ENCODE results near the gene CALHM6.
A peak's percentile ranks its signal among the peaks of the same experiment; 100 is the strongest.

CALHM6 gene

DNA sequence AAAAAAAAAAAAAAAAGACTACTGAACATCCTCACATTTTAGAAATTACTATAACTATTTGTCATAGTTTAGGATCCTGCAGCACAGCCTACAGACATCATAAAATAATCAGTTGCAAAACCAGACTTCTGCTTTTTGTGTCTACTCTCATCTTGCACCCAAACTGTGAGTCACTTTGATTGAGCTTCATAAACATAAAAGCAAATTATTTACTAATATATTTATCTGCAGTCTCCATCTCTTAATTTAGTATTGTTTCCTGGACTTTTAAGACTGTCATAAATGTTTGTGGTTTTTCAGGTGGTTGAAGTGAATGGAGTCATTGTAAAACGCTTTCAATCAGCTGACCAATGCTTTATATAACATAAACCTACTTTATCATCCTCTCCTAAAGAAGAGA is 14.8 kb upstream of the CALHM6 start:
- no peak for DNase-seq

DNA sequence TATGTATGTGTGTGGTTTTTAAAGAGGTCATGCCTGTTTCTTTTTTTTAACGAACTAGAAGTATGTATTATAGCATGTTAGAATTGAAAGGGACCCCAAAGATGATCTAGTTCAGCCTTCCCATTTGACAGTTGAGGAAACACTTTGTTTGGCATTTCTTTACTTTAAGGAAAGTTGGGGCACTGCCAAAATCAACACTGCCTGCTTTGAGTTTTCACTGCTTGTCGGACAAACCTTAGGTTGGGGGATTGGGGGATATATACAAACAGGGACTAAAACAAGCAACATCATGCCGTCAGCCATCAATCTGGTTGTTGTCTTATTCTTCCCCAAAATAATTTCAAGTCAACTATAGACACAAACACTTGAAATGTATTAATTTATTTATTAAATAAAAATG is 14.1 kb upstream of the CALHM6 start:
- no peak for DNase-seq

GRCh38 chr6:116447496-116448011 is 13.6 kb upstream of the CALHM6 start:
- no peak for DNase-seq

- DNase-seq = no peak
Measured at GRCh38 chr6:116449565-116449964, 11.6 kb upstream of the CALHM6 start.

- DNase-seq = no peak
Measured at GRCh38 chr6:116450185-116450710, 10.9 kb upstream of the CALHM6 start.

DNA sequence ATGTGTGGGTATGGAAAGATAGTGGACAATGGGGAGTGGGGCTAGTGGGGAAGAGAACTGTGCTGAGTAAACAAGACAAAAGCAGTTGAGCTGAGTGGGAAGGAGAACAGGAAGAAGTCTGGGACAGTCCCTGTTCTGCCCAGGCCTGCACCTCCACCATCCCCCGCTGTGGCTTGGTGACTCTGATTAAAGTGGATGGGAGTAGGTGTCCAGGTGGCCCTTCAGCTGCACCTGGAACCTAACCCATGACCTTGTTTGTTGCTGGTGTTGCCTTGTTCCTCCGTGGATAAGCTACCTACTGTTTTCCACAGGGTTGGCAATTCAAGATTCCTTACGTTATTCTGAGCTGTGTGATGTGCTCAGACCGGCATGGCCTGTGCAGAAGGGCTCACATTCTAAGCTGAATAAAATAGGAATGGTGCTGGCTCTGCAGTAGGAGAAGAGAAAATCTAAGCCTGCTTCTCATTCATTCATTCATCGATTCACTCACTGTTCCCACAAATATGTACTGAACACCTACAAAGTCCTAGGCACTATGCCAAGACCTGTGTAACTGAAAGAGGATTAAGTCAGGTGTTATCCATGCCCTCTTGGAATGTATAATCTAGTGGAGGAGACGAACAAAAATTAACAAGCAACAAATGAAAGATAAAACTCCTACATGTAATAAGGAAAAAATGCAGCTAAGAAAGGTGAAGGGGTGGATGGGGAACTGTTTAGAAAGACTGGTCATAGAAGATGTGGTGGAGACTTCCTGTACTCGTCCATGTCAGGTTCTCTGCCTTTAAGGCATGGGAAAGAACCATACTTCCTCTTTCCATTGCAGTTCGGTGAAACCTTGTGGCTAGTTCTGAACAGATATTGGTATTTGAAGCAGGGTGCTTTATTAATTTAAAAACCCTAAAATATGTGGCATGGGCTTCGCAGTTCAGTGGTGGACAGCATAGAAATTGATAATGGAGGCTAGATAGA is 10.1 kb upstream of the CALHM6 start:
- no peak for DNase-seq

DNA sequence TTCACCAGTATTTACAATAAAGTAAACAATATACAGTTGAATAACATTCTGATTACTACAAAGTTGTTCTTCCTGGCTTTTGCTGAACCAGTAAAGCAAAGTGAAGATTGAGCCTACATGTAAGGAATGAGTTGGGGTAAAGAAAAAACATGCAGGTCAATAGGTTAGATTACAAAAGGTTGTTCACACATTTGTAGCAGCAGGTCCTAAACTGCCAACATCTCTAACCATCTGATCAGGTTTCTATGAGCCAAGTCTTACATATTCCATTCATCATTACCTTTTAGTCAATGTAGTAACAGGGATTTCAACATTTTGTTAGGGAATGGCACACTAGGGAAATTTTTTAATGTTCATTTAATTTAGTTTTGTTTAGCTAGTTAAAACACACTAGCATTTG is 9.3 kb upstream of the CALHM6 start:
- DNase-seq = no peak

GRCh38 chr6:116452531-116452930 is 8.6 kb upstream of the CALHM6 start:
- no peak for DNase-seq

DNA sequence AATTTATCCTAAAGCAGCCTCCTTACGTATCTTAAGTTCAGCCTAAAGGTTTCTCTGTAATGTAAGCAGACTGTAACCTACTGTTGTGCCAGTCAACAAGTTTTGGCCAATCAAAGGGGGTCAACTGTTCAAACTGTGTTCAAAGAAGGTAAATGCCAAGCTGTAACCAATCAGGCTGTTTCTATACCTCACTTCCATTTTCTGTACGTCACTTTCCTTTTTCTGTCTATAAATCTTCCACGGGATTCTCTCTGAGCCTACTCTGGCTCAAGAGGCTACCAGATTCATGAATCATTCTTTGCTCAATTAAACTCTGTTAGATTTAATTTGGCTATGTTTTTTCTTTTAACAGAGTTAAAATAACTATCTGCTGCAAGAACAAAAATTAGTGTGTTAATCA is 5.1 kb upstream of the CALHM6 start:
- no peak for DNase-seq

DNA sequence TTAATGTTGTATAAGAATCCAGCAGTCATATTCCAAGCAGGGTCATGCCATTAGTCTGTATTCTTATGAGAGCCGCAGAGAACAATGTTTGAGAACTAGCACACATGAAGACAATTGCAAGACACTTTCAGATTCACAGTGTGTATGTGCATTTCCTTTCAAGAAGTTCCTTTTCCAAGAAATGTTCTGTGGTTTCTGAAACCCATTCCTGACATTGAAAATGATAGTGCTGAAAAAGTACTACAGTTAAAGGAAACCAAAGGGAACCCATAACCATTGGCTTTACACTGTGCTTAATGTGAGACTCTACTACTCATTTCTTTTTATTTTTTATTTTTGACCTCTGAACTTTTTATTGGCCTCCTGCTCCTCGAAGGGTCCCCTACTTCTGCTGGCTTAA is 4.2 kb upstream of the CALHM6 start:
- DNase-seq = no peak

DNA sequence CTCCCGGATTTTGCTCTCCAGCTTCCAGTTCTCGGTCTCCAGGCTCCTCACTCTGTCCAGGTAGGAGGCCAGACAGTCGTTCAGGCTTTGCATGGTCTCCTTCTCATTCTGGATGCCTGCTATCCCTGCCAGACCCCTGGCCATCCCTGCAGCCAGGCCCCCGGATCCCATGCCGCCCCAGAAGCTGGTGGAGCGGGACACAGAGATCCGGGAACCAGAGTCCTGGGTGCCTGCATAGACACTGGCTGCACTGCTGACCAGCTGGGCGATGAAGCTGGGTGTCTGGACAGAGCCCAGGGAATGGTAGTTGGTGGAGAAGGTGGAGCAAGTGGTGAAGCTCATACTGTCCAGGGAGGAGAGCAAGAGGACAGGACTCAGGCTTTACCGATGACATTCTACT is 2.9 kb upstream of the CALHM6 start:
- no peak for DNase-seq

GRCh38 chr6:116459927-116460326 is 1.2 kb upstream of the CALHM6 start:
- DNase-seq = no peak

DNA sequence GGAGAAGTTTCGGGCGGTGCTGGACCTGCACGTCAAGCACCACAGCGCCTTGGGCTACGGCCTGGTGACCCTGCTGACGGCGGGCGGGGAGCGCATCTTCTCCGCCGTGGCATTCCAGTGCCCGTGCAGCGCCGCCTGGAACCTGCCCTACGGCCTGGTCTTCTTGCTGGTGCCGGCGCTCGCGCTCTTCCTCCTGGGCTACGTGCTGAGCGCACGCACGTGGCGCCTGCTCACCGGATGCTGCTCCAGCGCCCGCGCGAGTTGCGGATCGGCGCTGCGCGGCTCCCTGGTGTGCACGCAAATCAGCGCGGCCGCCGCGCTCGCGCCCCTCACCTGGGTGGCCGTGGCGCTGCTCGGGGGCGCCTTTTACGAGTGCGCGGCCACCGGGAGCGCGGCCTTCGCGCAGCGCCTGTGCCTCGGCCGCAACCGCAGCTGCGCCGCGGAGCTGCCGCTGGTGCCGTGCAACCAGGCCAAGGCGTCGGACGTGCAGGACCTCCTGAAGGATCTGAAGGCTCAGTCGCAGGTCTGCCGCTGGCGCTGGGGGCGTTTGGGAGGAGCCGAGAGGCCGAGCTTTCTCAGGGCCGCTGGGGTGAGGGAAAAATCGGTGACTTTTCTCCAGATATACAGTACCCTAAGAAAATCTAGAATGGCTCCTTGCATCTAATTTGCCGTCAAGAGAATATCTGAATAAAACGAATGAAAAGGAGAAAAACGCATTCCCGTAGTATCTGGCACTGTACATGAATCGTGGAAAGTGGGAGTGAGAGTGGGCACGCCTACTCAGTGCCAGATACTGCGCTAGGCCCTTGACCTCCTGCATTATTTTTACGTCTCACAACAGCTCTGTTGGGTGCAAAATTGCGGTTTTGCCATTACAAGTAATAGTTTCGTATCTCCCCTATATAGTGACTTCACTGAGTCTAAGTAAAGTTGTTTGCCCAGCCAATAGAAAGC is 1.0 kb downstream of the CALHM6 start:
- peak in 1 of 4 experiments; percentile 4 for DNase-seq

- no peak for DNase-seq
Measured at GRCh38 chr6:116463301-116463700, 2.1 kb downstream of the CALHM6 start.

GRCh38 chr6:116465246-116465645 is 4.1 kb downstream of the CALHM6 start:
- no peak for DNase-seq

DNA sequence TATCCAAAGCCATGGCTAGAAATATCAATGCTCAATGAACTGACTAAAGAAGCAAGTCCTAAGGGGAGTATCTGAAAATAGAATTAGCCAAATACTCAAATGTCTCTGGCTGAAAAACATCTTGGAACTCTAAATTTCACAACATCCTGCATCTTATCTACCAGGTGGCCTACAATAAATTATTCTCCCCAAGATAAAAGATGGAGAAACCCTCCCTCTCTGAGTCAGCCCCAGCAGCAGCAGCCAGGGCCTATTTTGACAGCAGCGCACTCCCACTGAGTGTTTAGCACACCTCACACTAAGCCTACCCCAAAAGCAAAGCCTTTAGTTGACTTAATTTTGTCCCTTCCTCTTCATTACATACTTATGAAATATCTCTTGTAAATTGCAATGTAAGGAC is 5.9 kb downstream of the CALHM6 start:
- no peak for DNase-seq

DNA sequence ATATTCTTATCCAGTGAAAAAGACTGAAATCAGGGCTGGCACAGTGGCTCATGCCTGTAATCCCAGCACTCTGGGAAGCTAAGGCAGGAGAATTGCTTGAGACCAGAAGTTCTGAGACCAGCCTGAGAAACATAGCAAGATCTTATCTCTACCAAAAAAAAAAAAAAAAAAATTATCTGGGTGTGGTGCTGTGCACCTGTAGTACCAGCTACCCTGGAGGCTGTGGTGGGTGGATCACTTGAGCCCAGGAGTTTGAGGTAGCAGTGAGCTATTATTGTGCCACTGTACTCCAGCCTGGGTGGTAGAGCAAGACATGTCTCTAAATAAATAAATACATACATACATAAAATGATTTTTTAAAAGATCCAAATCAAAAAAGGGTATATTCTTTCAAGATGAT is 6.3 kb downstream of the CALHM6 start:
- DNase-seq = no peak

GRCh38 chr6:116468293-116468692 is 7.1 kb downstream of the CALHM6 start:
- no peak for DNase-seq

- DNase-seq = no peak
Measured at GRCh38 chr6:116471531-116471930, 10.4 kb downstream of the CALHM6 start.

- no peak for DNase-seq
Measured at GRCh38 chr6:116472706-116473105, 11.5 kb downstream of the CALHM6 start.

- DNase-seq = no peak
Measured at GRCh38 chr6:116475141-116475540, 14.0 kb downstream of the CALHM6 start.

DNA sequence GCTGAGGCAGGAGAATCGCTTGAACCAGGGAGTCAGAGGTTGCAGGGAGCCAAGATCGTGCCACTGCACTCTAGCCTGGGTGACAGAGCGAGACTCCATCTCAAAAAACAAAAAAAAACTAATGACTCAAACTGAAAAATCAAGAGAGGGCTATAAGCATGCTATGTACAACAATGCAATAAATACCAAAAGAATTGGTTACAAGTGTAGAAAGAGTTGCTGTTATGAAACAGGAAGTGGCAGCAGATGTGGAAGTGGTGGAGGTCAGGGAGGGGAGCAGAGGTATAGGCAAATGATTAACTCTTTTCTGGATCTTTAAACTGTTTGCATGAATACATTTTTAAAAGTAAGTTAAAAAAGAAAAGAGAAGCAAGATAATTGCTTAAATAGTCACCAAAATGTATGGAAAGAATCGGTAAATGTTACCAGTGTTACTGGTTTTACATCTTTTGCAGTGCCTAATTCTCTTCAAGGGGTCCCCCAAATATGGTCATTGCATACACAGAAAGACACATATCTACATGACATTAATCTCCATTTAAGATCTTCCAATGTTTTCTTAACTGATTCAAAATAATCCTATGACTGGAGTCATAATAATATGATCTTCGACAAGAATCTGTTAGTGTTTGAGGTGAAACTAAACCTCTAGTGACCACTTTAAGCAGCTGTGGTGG is 15.0 kb downstream of the CALHM6 start:
- DNase-seq = no peak

GRCh38 chr6:116482780-116483179 is 21.6 kb downstream of the CALHM6 start:
- no peak for DNase-seq
